GM12891 (cell line): ENCODE data around the gene MTHFR.

Experiments
- POLR2A ChIP-seq: IDR thresholded peaks from 2 replicates; pipeline ENCODE4 v1.6.1; 2011; ENCODE audit warnings: low read depth, low read length, control low read depth
- POLR2AphosphoS5 ChIP-seq: IDR thresholded peaks from 2 replicates; pipeline ENCODE4 v1.6.1; 2011; ENCODE audit warnings: low read depth, low read length, control low read depth
- TAF1 ChIP-seq: IDR thresholded peaks from 2 replicates; pipeline ENCODE4 v1.6.1; 2011; ENCODE audit warnings: low read depth, low read length, control low read depth

GRCh38 chr1:11744287-11744686, 61.5 kb downstream of the MTHFR start:
- TF ChIP-seq TAF1 (no peak), POLR2AphosphoS5 (no peak), POLR2A (no peak)
